GM21825 (cell line): ENCODE measurements around the gene SUPT20H.
"Not testable (repeated sequence)": the region's sequence is repeated elsewhere in the genome, so short reads cannot be mapped to it uniquely, and the experiment has no call there.

Source experiments
- ATAC-seq: cut with Tn5 transposase; IDR thresholded peaks from one replicate; pipeline ENCODE4 v1.9.1; 2021; ENCODE audit warnings: mild to moderate bottlenecking, moderate library complexity; ENCODE audit not compliant: unreplicated experiment

The SUPT20H gene

GRCh38 chr13:37070145-37070695, 10.7 kb upstream of the SUPT20H start:
- ATAC-seq: no peak

- ATAC-seq: no peak
These were observed 10.2 kb upstream of the SUPT20H start for GRCh38 chr13:37069597-37070103.

- no peak for ATAC-seq
These were observed 9.5 kb upstream of the SUPT20H start for GRCh38 chr13:37068962-37069361.

GRCh38 chr13:37067874-37068273, 8.4 kb upstream of the SUPT20H start:
- ATAC-seq: no peak

- no peak for ATAC-seq
These were observed 6.5 kb upstream of the SUPT20H start for GRCh38 chr13:37065890-37066526.

GRCh38 chr13:37059848-37060192, 332 bp upstream of the SUPT20H start:
- ATAC-seq: peak; percentile 19

GRCh38 chr13:37056228-37056627, 3.3 kb downstream of the SUPT20H start:
- not testable (repeated sequence) for ATAC-seq

GRCh38 chr13:37053111-37053510, 6.4 kb downstream of the SUPT20H start:
- ATAC-seq: not testable (repeated sequence)

- ATAC-seq: no peak
These were observed 9.7 kb downstream of the SUPT20H start for GRCh38 chr13:37049810-37050209.

GRCh38 chr13:37047846-37048245, 11.6 kb downstream of the SUPT20H start:
- ATAC-seq: no peak

GRCh38 chr13:37047032-37047431, 12.5 kb downstream of the SUPT20H start:
- ATAC-seq: no peak

GRCh38 chr13:37046062-37046461, 13.4 kb downstream of the SUPT20H start:
- no peak for ATAC-seq

- ATAC-seq: no peak
These were observed 18.7 kb downstream of the SUPT20H start for GRCh38 chr13:37040789-37041188.

GRCh38 chr13:37039896-37040295, 19.6 kb downstream of the SUPT20H start:
- ATAC-seq: no peak

- ATAC-seq: no peak
These were observed 22.2 kb downstream of the SUPT20H start for GRCh38 chr13:37037241-37037640.

- ATAC-seq: no peak
These were observed 29.9 kb downstream of the SUPT20H start for GRCh38 chr13:37029617-37030016.

- ATAC-seq: no peak
These were observed 31.8 kb downstream of the SUPT20H start for GRCh38 chr13:37027639-37028038.

GRCh38 chr13:37026771-37027170, 32.7 kb downstream of the SUPT20H start:
- ATAC-seq: no peak

- no peak for ATAC-seq
These were observed 35.6 kb downstream of the SUPT20H start for GRCh38 chr13:37023871-37024270.

- no peak for ATAC-seq
These were observed 44.9 kb downstream of the SUPT20H start for GRCh38 chr13:37014609-37015008.

- ATAC-seq: no peak
These were observed 47.7 kb downstream of the SUPT20H start for GRCh38 chr13:37011788-37012187.

- ATAC-seq: no peak
These were observed 48.5 kb downstream of the SUPT20H start for GRCh38 chr13:37011002-37011401.

GRCh38 chr13:37010424-37010823, 49.1 kb downstream of the SUPT20H start:
- ATAC-seq: no peak
